Activated T-cell treated with anti-CD3 and anti-CD28 coated beads, Interleukin-2, amount 50 U/mL, for 72 hours (primary cell): Measurements from ENCODE around the gene MAP3K10. TPM values are rescaled to one million over a fixed set of nuclear protein-coding genes. Genes with fewer than 3 reads are reported as not detected.

ENCODE experiments used
- ATAC-seq, 2 donors: fragments of 150-1000 bp; cut with Tn5 transposase; replicated peaks in 1 of 2; 2 replicates each; pipeline ENCODE4 v1.10.0; 2021; ENCODE audit warnings: moderate library complexity in 2 of 2, mild to moderate bottlenecking in 1 of 2
- DNase-seq, 2 donors: peaks; one replicate each; pipeline ENCODE4 v3.0.0; 2021 to 2022; ENCODE audit warnings: mixed read lengths in 1 of 2
- H3K27ac Mint-ChIP-seq: one replicate; pipeline ENCODE4 v1.8.0; 2022; ENCODE audit warnings: mild to moderate bottlenecking, moderate library complexity, mixed read lengths
- H3K27me3 Mint-ChIP-seq: one replicate; pipeline ENCODE4 v1.8.0; 2022; ENCODE audit warnings: low read depth, mixed read lengths
- H3K36me3 Mint-ChIP-seq, 2 donors: one replicate each; pipeline ENCODE4 v1.8.0; 2022; ENCODE audit warnings: mixed read lengths in 2 of 2, mild to moderate bottlenecking in 1 of 2; ENCODE audit not compliant: insufficient read depth in 2 of 2
- H3K4me1 Mint-ChIP-seq: one replicate; pipeline ENCODE4 v1.8.0; 2022; ENCODE audit warnings: low read depth, mixed read lengths
- H3K4me3 Mint-ChIP-seq, 2 donors: one replicate each; pipeline ENCODE4 v1.8.0; 2022; ENCODE audit warnings: mild to moderate bottlenecking in 2 of 2, mixed read lengths in 2 of 2, moderate library complexity in 2 of 2
- H3K9me3 Mint-ChIP-seq, 2 donors: one replicate each; pipeline ENCODE4 v1.8.0; 2022; ENCODE audit warnings: mixed read lengths in 2 of 2
- total RNA-seq, 2 donors: library from RNA; stranded (reverse); gene quantifications; one replicate each; pipeline ENCODE4 v1.2.3, GENCODE V29; 2022

The MAP3K10 gene
- total RNA-seq, 2 donors from 2014 or later, result 12.7 to 22.0 TPM

- no peak for ATAC-seq
- Mint-ChIP-seq H3K9me3 (no peaks in the 10 kb centered on the region), H3K36me3 (no peaks in the 10 kb centered on the region), H3K4me1 (no peaks in the 10 kb centered on the region), H3K4me3 (no peak overlapping the region), H3K27ac (no peak overlapping the region), H3K27me3 (peaks cover 10% of the 10 kb centered on the region)
- DNase-seq, result no peak
Measured at GRCh38 chr19:40184273-40184672, 7.0 kb upstream of the MAP3K10 start.

GRCh38 chr19:40191836-40192646 lies 815 bp downstream of the MAP3K10 start:
- Mint-ChIP-seq H3K27me3 (no peaks in the 10 kb centered on the region), H3K36me3 (no peaks in the 10 kb centered on the region), H3K9me3 (no peaks in the 10 kb centered on the region), H3K27ac (no peak overlapping the region), H3K4me3 (peak overlapping the region; percentile 69 to 74), H3K4me1 (peaks cover 29% of the 10 kb centered on the region)
- DNase-seq (peak; percentile 40), ATAC-seq (peak; percentile 8 to 9)

- DNase-seq (no peak), ATAC-seq (no peak)
- Mint-ChIP-seq H3K27ac (no peak overlapping the region), H3K4me3 (peak overlapping the region; percentile 69 to 74), H3K36me3 (no peaks in the 10 kb centered on the region), H3K9me3 (no peaks in the 10 kb centered on the region), H3K4me1 (peaks cover 29% of the 10 kb centered on the region), H3K27me3 (no peaks in the 10 kb centered on the region)
Measured at GRCh38 chr19:40192758-40193586, 1.7 kb downstream of the MAP3K10 start.

- no peaks in the 10 kb centered on the region for H3K9me3 Mint-ChIP-seq
- no peaks in the 10 kb centered on the region for H3K36me3 Mint-ChIP-seq
- ATAC-seq (no peak), DNase-seq (no peak)
- H3K27ac Mint-ChIP-seq, result no peak overlapping the region
- no peaks in the 10 kb centered on the region for H3K27me3 Mint-ChIP-seq
- H3K4me1 Mint-ChIP-seq, result peaks cover 29% of the 10 kb centered on the region
- H3K4me3 Mint-ChIP-seq, result peak overlapping the region; percentile 5 to 20
Measured at GRCh38 chr19:40193587-40193849, 2.3 kb downstream of the MAP3K10 start.

DNA sequence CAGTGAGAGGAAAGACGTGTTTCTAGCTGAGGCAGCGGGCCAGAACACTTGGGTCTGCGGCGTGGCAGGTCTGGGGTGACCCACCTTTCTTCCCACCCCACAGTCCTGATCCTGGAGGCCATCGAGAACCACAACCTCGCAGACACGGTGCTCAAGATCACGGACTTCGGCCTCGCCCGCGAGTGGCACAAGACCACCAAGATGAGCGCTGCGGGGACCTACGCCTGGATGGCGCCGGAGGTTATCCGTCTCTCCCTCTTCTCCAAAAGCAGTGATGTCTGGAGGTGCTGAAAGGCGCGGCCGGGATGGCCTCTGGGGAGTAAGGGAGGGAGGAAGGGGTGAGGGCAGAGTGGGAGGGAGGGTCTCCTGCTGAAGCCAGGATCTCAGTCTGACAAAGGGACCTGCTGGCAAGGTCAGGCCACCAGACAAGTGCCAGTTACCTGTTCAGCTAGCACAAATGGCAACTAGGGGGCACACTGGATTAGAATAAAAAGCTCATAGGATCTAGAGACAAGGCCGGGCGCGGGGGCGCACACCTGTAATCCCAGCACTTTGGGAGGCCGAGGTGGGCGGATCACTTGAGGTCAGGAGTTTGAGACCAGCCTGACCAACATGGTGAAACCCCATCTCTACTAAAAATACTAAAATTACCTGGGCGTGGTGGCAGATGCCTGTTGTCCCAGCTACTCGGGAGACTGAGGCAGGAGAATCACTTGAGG lies 7.2 kb downstream of the MAP3K10 start:
- Mint-ChIP-seq H3K27ac (no peak overlapping the region), H3K36me3 (peaks cover 0 to 2% of the 10 kb centered on the region in 2 donors), H3K4me3 (no peak overlapping the region), H3K9me3 (no peaks in the 10 kb centered on the region), H3K4me1 (peaks cover 5% of the 10 kb centered on the region), H3K27me3 (no peaks in the 10 kb centered on the region)
- no peak for DNase-seq
- ATAC-seq, result no peak

- Mint-ChIP-seq H3K36me3 (peaks cover 0 to 2% of the 10 kb centered on the region in 2 donors), H3K27me3 (no peaks in the 10 kb centered on the region), H3K9me3 (no peaks in the 10 kb centered on the region), H3K27ac (no peak overlapping the region), H3K4me1 (no peaks in the 10 kb centered on the region), H3K4me3 (no peak overlapping the region)
- no peak for DNase-seq
- no peak for ATAC-seq
Measured at GRCh38 chr19:40200341-40201099, 9.3 kb downstream of the MAP3K10 start.

DNA sequence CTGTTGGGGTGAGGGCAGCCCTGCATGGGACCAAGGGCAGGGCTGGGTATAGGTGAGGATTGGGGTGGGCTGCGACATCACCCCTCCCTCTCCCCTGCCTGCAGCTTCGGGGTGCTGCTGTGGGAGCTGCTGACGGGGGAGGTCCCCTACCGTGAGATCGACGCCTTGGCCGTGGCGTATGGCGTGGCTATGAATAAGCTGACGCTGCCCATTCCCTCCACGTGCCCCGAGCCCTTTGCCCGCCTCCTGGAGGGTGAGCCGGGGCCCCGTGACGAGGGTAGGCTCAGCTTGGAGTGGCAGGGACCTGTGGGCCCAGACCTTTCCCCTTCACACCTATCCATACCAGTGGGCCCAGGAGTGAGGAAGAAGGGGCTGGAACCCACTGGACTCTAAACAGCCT lies 13.2 kb downstream of the MAP3K10 start:
- Mint-ChIP-seq H3K27ac (no peak overlapping the region), H3K36me3 (peaks cover 2 to 3% of the 10 kb centered on the region in 2 donors), H3K27me3 (no peaks in the 10 kb centered on the region), H3K4me3 (no peak overlapping the region), H3K4me1 (no peaks in the 10 kb centered on the region), H3K9me3 (no peaks in the 10 kb centered on the region)
- DNase-seq (no peak), ATAC-seq (no peak)

- Mint-ChIP-seq H3K27ac (no peak overlapping the region), H3K4me3 (no peak overlapping the region), H3K9me3 (no peaks in the 10 kb centered on the region), H3K4me1 (no peaks in the 10 kb centered on the region), H3K27me3 (no peaks in the 10 kb centered on the region), H3K36me3 (peaks cover 2 to 3% of the 10 kb centered on the region in 2 donors)
- DNase-seq (no peak), ATAC-seq (no peak)
Measured at GRCh38 chr19:40205760-40206159, 14.5 kb downstream of the MAP3K10 start.

- Mint-ChIP-seq H3K36me3 (peaks cover 0 to 3% of the 10 kb centered on the region in 2 donors), H3K27ac (no peak overlapping the region), H3K27me3 (no peaks in the 10 kb centered on the region)
Measured at GRCh38 chr19:40208602-40209001, 17.4 kb downstream of the MAP3K10 start.

DNA sequence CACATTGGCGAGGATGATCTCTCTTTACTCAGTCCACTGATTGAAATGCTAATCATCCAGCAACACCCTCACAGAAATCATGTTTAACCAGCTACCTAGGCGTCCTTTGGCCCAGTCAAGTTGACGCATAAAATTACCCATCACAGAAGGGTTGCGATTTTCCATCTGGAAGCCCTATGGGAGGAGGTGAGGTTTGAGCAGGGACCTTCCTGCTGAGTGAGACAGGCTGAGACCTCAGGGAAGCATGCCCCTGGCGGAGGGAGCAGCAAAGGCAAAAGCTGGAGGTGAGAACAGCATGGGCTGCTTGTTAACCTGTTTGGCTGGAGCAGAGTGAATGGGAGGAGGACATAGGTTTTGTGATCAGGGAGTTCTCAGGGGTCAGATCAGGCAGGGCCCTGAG lies 19.7 kb downstream of the MAP3K10 start:
- no peaks in the 10 kb centered on the region for H3K9me3 Mint-ChIP-seq

More at GRCh38 chr19:40208602-40209001, 17.4 kb downstream of the MAP3K10 start:
- no peak for ATAC-seq
- no peaks in the 10 kb centered on the region for H3K4me1 Mint-ChIP-seq
- no peaks in the 10 kb centered on the region for H3K9me3 Mint-ChIP-seq
- H3K4me3 Mint-ChIP-seq, result no peak overlapping the region
- no peak for DNase-seq

GRCh38 chr19:40213251-40213829 lies 22.1 kb downstream of the MAP3K10 start:
- DNase-seq (no peak), ATAC-seq (no peak)
- Mint-ChIP-seq H3K4me3 (no peak overlapping the region), H3K4me1 (peaks cover 9% of the 10 kb centered on the region), H3K27me3 (peaks cover 15% of the 10 kb centered on the region), H3K27ac (no peak overlapping the region), H3K9me3 (no peaks in the 10 kb centered on the region), H3K36me3 (peaks cover 0 to 3% of the 10 kb centered on the region in 2 donors)

More for the DNA sequence above, 19.7 kb downstream of the MAP3K10 start:
- ATAC-seq (no peak), DNase-seq (no peak)
- no peak overlapping the region for H3K27ac Mint-ChIP-seq
- H3K4me3 Mint-ChIP-seq, result no peak overlapping the region
- no peaks in the 10 kb centered on the region for H3K4me1 Mint-ChIP-seq
- peaks cover 0 to 3% of the 10 kb centered on the region in 2 donors for H3K36me3 Mint-ChIP-seq
- H3K27me3 Mint-ChIP-seq, result peaks cover under 1% of the 10 kb centered on the region

- peaks cover 0 to 1% of the 10 kb centered on the region in 2 donors for H3K36me3 Mint-ChIP-seq
- peaks cover 21% of the 10 kb centered on the region for H3K27me3 Mint-ChIP-seq
Measured at GRCh38 chr19:40213882-40214570, 22.8 kb downstream of the MAP3K10 start.

More at GRCh38 chr19:40213882-40214570, 22.8 kb downstream of the MAP3K10 start:
- Mint-ChIP-seq H3K9me3 (no peaks in the 10 kb centered on the region), H3K4me1 (peaks cover 13% of the 10 kb centered on the region), H3K27ac (no peak overlapping the region), H3K4me3 (no peak overlapping the region)
- ATAC-seq (no peak), DNase-seq (no peak)
